Placental pericyte (primary cell): ENCODE data around the gene TRIM21. TPM values are rescaled to one million over a fixed set of nuclear protein-coding genes. Genes with fewer than 3 reads are reported as not detected.

Experiments
- total RNA-seq: library from RNA; depleted of rRNA; stranded (reverse); fragments of >200 nt; gene quantifications from 2 replicates; pipeline ENCODE4 v1.2.3, GENCODE V29; 2012

The TRIM21 gene
- total RNA-seq: 15.8 and 31.2 TPM in 2 replicates

DNA sequence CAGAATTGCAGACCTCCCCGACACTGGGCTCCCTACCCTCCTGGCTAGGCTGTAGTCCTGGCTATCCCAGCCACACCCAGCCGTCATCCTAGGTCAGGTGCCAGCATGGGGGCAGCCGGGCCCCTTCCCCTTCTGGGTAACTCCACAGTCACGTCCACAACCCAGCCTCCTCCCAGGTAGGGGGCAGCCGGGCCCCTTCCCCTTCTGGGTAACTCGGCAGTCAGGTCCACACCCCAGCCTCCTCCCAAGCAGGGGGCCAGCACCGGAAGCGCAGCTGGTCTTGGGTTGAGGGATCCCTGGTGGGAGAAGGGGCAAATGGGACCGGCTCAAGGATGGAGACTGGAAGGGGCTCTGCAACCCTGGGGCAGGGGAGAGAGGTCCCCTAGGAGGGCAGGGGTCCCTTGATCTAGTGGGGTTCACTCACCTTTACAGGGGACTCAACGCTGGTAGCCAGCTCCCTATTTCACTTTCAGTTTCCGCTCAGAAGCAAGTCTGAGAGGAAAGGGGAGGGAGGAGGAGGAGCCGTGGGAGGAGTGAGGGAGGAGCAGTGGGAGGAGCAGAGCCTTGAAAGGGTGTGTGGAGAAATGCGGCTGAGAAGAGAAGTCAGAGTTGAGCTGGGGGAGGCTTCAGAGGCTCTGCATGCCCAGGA lies at the start of gene TRIM21:
Gene TRIM21 (minus strand): TSS at position 494 of the 649 bp plus-strand sequence. CDS start 3,293 bp downstream, outside the sequence.

DNA sequence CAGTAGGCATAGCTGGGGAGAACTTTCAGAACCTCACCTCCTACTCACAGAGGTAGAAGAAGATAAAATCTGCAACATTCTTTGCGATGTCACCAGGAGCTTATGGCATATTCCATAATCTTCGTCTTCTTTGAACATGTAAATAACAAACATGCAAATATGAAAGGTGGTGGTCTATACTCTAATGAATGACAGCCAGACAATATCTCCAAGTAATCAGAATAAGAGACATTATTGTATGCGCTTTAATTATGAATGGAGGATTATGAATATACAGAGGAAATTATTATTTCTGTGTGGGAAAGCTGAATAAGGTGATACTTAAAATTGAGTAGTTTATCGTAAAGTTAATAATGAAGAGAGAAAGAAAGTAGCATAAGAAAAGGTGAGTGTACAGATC lies 25.2 kb downstream of the TRIM21 start, which contains the start of gene OR52B4:
Gene OR52B4 (minus strand): TSS at position 101 of the 400 bp plus-strand sequence. CDS start 91 bp downstream, at position 10.

Other genes starting within 250 kb of the TRIM21 start
- not detected in 2 replicates for gene OR52B4, start 25.3 kb downstream of the TRIM21 start, total RNA-seq
- not detected in 2 replicates for gene OR52K2, start 55.6 kb upstream of the TRIM21 start, total RNA-seq
- not detected in 2 replicates for gene OR52K1, start 88.9 kb upstream of the TRIM21 start, total RNA-seq
- gene OR52M1, start 151.5 kb upstream of the TRIM21 start, total RNA-seq: not detected in 2 replicates
- not detected in 2 replicates for gene OR52I2, start 188.0 kb upstream of the TRIM21 start, total RNA-seq
- not detected in 2 replicates for gene OR52I1, start 200.3 kb upstream of the TRIM21 start, total RNA-seq
- 6.3 and 12.3 TPM in 2 replicates for gene TRIM68, start 214.5 kb upstream of the TRIM21 start, total RNA-seq
- gene OR51D1, start 243.8 kb upstream of the TRIM21 start, total RNA-seq: not detected in 2 replicates